ENCODE results near the gene RDH5. TPM values are rescaled to one million over a fixed set of nuclear protein-coding genes. Genes with fewer than 3 reads are reported as not detected.

Gene RDH5
- total and polyA plus RNA-seq, 2 of the 13 experiments (the other 11 are each of a cell fraction or from before 2014, with no cell fraction given), result 2.6 to 5.7 TPM

DNA sequence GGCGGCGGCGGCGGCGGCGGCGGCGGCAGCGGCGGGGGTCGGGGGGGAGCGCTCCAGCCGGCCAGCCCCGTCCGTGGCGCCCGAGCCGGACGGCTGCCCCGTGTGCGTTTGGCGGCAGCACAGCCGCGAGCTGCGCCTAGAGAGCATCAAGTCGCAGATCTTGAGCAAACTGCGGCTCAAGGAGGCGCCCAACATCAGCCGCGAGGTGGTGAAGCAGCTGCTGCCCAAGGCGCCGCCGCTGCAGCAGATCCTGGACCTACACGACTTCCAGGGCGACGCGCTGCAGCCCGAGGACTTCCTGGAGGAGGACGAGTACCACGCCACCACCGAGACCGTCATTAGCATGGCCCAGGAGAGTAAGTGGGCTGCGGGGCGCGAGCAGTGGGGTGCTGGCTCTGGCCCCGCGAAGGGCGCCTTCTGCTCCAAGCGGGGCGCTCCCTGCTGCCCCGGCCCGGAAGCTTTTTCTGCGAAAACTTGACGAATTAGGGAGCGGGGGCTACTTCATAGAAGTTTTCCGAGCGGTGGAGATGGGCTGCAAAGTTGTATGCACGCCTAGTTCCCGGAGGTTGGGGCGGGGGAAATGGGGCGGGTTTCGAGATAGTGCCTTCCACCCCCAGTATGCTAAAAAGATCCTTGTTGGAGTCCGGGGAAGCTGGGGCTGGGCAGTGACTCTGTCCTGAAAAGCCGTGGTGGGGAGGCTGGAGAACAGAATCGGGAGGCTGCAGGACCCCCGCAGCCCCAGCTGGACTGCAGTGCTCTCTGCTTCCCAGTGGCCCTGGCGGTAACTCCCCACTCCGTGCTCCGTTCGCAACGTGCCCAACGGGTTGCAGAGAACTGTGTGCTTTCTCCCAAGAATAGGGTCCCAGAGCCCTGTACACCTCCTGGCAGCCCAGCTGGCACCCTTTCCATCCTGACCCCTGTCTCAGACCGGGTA, 23.5 kb downstream of the RDH5 start:
- POLR2A ChIA-PET, result interaction anchor here (0.9 to 3.0 kb wide), 3 partner anchors 74 to 184 kb away, joined by 3 to 15 read pairs (median 7); partner anchors contain the start of genes DNAJC14, ORMDL2, PYM1 and SARNP
- TF ChIP-seq JUN (CRISPR knock-in tag; IDR thresholded peaks at IDR 0.05), result no peak
- no peak for TF ChIP-seq ZNF180 (CRISPR knock-in tag; IDR thresholded peaks at IDR 0.05; ENCODE audit: borderline replicate concordance, low read depth)
- 0 out of 2 replicates have a peak, but pooled peaks have one; percentile 29 for TF ChIP-seq SALL2 (CRISPR knock-in tag; IDR thresholded peaks at IDR 0.05)
- 0 out of 2 replicates have a peak, but pooled peaks have one; percentile 34 for TF ChIP-seq HOXD1 (CRISPR knock-in tag; IDR thresholded peaks at IDR 0.05)
- TF ChIP-seq ZKSCAN5 (CRISPR knock-in tag; IDR thresholded peaks at IDR 0.05), result no peak
- TF ChIP-seq LCORL (IDR thresholded peaks at IDR 0.05), result no peak
- TF ChIP-seq LCORL (CRISPR knock-in tag; IDR thresholded peaks at IDR 0.05), result no peak
- TF ChIP-seq GFI1 (CRISPR knock-in tag; IDR thresholded peaks at IDR 0.05; ENCODE audit: borderline replicate concordance), result no peak
- peak; percentile 35; the same call in 1 of the 2 replicates for TF ChIP-seq ZSCAN31 (CRISPR knock-in tag; IDR thresholded peaks at IDR 0.05; ENCODE audit: low read depth)
- peak; percentile 34 for TF ChIP-seq ZNF263 (CRISPR knock-in tag; IDR thresholded peaks at IDR 0.05)
- TF ChIP-seq SAP130 (CRISPR knock-in tag; IDR thresholded peaks at IDR 0.05; ENCODE audit: low read depth), result peak; percentile 19; the same call in 1 of the 2 replicates
- TF ChIP-seq NR1H2 (CRISPR knock-in tag; IDR thresholded peaks at IDR 0.05; ENCODE audit: borderline replicate concordance, low read depth), result no peak
- TF ChIP-seq TEAD3 (CRISPR knock-in tag; optimal IDR thresholded peaks at IDR 0.05; ENCODE audit: borderline replicate concordance), result peak; percentile 17
- no peak for TF ChIP-seq HES4 (CRISPR knock-in tag; IDR thresholded peaks at IDR 0.05; ENCODE audit: borderline replicate concordance)
- TF ChIP-seq DRAP1 (CRISPR knock-in tag; IDR thresholded peaks at IDR 0.05), result no peak
- TF ChIP-seq E2F1 (CRISPR knock-in tag; IDR thresholded peaks at IDR 0.05), result no peak
- TF ChIP-seq ZFP36 (IDR thresholded peaks at IDR 0.05; ENCODE audit: borderline replicate concordance, low read depth, low read length, partially characterized antibody), result peak; percentile 87
- TF ChIP-seq, protein P1, sequence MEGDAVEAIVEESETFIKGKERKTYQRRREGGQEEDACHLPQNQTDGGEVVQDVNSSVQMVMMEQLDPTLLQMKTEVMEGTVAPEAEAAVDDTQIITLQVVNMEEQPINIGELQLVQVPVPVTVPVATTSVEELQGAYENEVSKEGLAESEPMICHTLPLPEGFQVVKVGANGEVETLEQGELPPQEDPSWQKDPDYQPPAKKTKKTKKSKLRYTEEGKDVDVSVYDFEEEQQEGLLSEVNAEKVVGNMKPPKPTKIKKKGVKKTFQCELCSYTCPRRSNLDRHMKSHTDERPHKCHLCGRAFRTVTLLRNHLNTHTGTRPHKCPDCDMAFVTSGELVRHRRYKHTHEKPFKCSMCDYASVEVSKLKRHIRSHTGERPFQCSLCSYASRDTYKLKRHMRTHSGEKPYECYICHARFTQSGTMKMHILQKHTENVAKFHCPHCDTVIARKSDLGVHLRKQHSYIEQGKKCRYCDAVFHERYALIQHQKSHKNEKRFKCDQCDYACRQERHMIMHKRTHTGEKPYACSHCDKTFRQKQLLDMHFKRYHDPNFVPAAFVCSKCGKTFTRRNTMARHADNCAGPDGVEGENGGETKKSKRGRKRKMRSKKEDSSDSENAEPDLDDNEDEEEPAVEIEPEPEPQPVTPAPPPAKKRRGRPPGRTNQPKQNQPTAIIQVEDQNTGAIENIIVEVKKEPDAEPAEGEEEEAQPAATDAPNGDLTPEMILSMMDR (CRISPR knock-in tag; IDR thresholded peaks at IDR 0.05), result peak; percentile 23; the same call in 1 of the 2 replicates
- TF ChIP-seq ZNF234 (CRISPR knock-in tag; conservative IDR thresholded peaks at IDR 0.05), result no peak
- TF ChIP-seq POLR2A (IDR thresholded peaks at IDR 0.05; ENCODE audit: insufficient read depth in 1 of 2, low read depth in 2 of 2, low read length in 2 of 2), result no peak
- TF ChIP-seq HNRNPLL (IDR thresholded peaks at IDR 0.05; ENCODE audit: low read depth, low read length, poor library complexity, severe bottlenecking), result peak; percentile 91
- TF ChIP-seq MZF1 (CRISPR knock-in tag; IDR thresholded peaks at IDR 0.05; ENCODE audit: borderline replicate concordance), result no peak

More for the DNA sequence above, 23.5 kb downstream of the RDH5 start:
- Histone ChIP-seq H3K4me3 (replicated peaks in 1 of 3; ENCODE audit: insufficient read depth in 1 of 3, low read depth in 2 of 3, low read length in 3 of 3) (peak overlapping the region; percentile 58 to 88 (median 74)), H4K20me1 (ENCODE audit: insufficient read depth, low read length) (no peaks in the 10 kb centered on the region), H3K4me2 (ENCODE audit: low read depth, low read length) (peak overlapping the region; percentile 98), H3K9ac (ENCODE audit: insufficient read depth, low read depth, low read length) (peak overlapping the region; percentile 50), H3K4me1 (ENCODE audit: insufficient read depth, low read length) (peaks cover 39% of the 10 kb centered on the region), H3K27me3 (ENCODE audit: control insufficient read depth in 1 of 2, insufficient read depth in 2 of 2, low read length in 2 of 2) (peaks cover 0 to 12% of the 10 kb centered on the region in 2 experiments; a peak in 2 of 5 replicates), H3K79me2 (ENCODE audit: insufficient read depth, low read length) (no peaks in the 10 kb centered on the region), H2AFZ (ENCODE audit: low read length) (no peak overlapping the region), H3K9me3 (ENCODE audit: low read length) (no peaks in the 10 kb centered on the region), H3K27ac (ENCODE audit: extremely low read length, insufficient read depth, low read length) (no peak overlapping the region), H3K36me3 (replicated peaks in 1 of 2; ENCODE audit: control insufficient read depth in 1 of 2, insufficient read depth in 2 of 2, low read length in 2 of 2) (no peaks in the 10 kb centered on the region)
- CTCF ChIA-PET (ENCODE audit: low intra/inter-chr PET ratio, low total read pairs), result no interaction called here
- intact Hi-C loops (cut with micrococcal nuclease; ENCODE audit: unreplicated experiment) (no loop called here), in situ Hi-C loops (cut with HindIII; ENCODE audit: extremely low pct_ligation_motif_present, low pct_unique_long_range_greater_than_20kb) (no loop called here)
- no peak for DNase-seq (ENCODE audit: low spot score)
- no TSS peak for BruUV-seq (replicated peaks)
- FAIRE-seq, result no peak
- 2% methylated on average over 24 of the region's 73 CpGs for WGBS (ENCODE audit: low lambda C conversion rate)
- peak; percentile 51 for ATAC-seq
